ENCODE results near the gene ASXL3.

Gene ASXL3

DNA sequence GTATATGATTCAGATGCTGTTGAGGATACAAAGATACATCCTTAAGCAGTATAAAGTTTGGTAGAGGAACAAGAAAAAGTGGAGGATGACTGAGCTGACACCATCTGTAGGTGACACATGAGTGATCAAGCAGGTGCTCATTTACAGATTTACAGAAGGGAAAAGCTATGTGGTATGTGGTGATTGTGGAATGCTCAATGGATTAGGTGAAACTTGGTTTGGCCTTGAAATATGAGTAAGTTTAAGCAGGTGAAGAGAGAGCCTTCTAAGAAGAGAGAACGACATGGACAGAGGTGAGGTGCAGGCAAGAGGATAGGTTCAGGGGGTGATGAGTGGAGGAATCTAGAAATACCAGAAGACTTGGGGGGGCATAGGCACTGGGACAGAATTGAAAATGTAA, 5.9 kb downstream of the ASXL3 start:
- no peak for DNase-seq (ENCODE audit: low read depth in 2 of 2)

- no peak for DNase-seq (ENCODE audit: low read depth in 2 of 2)
Measured at GRCh38 chr18:33584548-33585430, 6.8 kb downstream of the ASXL3 start.

DNA sequence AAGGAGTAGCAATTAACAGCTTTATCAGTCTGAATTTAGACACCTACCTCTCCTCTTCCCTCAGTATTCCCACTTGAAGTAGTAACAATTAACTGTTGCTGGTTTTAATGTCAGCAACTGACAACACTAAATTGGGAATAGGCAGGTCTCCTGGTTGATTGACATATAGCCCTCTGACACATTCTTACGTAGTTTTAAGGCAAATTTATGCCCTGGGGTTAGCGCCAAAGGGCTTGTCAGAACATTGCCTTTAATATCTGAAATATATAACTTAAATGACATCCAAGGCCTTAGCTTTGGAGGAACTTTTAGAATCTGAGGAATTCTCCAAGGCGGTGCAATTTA, 7.4 kb downstream of the ASXL3 start:
- DNase-seq (ENCODE audit: low read depth in 2 of 2): no peak

GRCh38 chr18:33588361-33588760, 10.3 kb downstream of the ASXL3 start:
- no peak for DNase-seq (ENCODE audit: low read depth in 2 of 2)

DNA sequence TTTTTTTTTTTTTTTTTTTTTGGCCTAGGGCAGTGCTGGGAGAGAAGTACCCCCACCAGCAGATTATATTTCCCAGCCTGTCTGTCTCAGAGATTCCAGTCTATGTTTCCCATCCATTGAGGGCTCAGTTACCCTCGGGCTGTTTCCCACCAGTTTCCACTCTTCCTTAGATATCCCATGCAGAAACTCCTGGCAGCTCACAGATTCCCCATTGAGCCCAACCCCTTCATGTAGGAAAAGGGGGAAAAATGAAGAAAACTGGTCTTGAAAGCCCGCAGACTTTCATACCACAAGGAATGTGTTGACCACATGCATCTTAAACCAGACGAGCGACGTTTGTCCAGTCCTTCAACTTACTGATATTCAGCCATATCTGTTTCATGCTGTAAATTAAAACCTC, 15.2 kb downstream of the ASXL3 start:
- DNase-seq (ENCODE audit: low read depth in 2 of 2): no peak

- no peak for DNase-seq (ENCODE audit: low read depth in 2 of 2)
Measured at GRCh38 chr18:33594799-33595198, 16.8 kb downstream of the ASXL3 start.

- DNase-seq (ENCODE audit: low read depth in 2 of 2): no peak
Measured at GRCh38 chr18:33596178-33596854, 18.3 kb downstream of the ASXL3 start.

- DNase-seq (ENCODE audit: low read depth in 2 of 2): no peak
Measured at GRCh38 chr18:33600846-33601245, 22.8 kb downstream of the ASXL3 start.

DNA sequence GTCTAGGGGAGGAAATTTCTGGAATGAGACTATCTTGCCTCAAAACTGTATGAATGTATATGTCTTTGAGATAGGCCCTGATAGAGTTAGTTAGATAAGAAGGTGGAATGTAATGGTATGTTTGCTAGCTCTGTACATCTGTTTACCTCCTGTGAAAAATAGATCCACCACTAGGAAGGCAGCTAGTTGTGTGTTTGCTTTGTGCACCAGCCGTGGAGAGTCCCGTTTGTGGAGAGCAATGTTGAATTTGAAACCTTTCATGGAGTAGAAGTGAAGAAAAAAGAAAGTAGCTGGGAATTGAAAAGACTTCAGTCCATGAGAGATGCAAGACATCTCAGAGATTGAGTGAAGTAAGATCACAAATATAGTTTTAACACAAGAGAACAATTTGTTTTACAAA, 25.4 kb downstream of the ASXL3 start:
- no peak for DNase-seq (ENCODE audit: low read depth in 2 of 2)

- DNase-seq (ENCODE audit: low read depth in 2 of 2): no peak
Measured at GRCh38 chr18:33605250-33605649, 27.2 kb downstream of the ASXL3 start.

- no peak for DNase-seq (ENCODE audit: low read depth in 2 of 2)
Measured at GRCh38 chr18:33606621-33607020, 28.6 kb downstream of the ASXL3 start.

- DNase-seq (ENCODE audit: low read depth in 2 of 2): no peak
Measured at GRCh38 chr18:33611525-33612135, 33.6 kb downstream of the ASXL3 start.

DNA sequence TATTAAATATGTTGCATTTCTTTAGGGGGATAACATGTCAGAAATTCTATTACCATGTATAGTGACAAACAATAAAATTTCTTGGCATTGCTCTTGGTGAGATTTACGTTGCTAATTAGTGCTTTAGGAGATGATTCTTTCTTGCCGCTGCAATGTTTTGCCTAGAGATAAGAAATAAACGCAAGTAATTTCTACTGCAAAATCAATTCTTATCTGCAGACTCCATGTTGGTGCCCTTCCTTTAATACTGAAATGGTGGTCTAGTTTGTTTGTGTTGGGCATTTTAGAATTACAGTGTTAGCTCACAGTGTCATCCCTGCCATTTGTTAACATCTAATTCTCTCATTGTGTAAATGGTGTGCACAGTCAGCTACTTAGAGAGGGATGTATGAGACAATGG, 34.6 kb downstream of the ASXL3 start:
- DNase-seq (ENCODE audit: low read depth in 2 of 2): no peak

DNA sequence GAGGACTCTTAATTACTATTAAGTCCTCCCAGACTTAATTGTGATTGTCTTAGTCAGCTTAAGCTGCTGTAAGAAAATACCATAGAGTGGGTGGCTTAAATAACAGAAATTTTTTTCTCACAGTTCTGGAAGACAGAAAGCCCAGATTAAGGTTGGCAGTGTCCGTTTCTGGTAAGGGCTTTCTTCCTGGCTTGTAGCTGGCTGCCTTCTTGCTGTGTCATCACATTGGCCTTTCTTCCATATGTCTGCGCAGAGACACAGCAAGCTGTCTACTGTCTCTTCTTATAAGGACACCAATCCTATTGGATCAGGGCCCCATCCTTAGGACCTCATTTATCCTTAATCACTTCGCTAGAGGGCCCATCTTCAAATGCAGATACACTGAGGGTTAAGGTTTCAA, 38.5 kb downstream of the ASXL3 start:
- DNase-seq (ENCODE audit: low read depth in 2 of 2): no peak

DNA sequence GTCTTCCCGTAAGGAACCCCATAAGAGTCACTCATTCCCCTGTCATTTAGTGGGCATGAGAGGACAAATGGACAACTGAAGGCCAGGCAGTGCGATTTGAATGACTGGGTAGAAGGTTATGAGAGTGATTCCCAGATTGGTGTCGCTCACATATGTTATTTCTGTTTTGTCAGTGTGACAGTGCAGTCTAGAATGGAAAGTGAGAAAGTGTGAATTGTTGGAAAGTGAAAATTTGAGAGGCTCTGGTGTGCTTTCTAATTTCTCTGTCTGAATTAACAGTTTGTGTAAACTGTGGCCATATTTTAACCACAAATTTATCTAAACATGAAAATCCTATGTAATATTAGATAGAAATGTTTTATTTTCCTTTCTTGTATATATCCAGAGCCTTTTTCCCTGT, 49.1 kb downstream of the ASXL3 start:
- no peak for DNase-seq (ENCODE audit: low read depth in 2 of 2)

DNA sequence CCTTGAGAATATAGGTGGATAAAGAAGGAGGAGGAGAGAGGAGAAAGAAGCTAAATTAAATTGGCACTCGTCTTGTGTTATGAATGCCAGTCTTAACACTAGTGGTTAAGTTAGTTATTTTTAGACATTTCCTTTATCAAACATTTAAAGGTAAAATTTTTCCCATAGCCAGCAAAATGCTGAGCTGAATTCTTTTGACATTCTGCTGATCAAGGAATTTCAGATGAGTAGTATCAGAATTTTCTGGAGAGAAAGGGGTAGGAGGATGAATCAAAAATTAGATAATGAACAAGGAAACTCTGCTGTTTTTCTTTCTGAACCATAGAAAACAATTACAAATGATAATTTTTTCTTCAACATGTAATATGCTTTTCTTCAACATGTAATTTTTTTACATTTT, 52.5 kb downstream of the ASXL3 start:
- DNase-seq (ENCODE audit: low read depth in 2 of 2): no peak

DNA sequence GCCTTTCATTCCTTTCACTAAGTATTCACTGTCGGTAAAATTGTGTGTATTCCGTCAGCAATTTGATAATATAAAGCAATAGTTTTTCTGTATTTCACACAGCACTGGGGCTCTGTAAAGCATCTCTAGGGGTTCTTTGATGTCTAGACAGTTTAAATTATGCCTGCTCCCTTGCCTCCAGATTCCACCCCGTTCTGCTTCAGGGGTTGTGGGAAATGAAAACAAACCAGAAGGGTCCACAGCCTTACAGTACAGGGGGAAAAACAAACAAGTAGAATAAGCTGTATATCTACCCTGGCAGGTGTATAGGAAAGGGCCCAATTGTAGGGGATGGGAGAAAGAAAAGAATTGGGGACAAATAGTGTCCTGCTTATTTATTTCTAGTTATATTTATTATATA, 63.1 kb downstream of the ASXL3 start:
- no peak for DNase-seq (ENCODE audit: low read depth in 2 of 2)

DNA sequence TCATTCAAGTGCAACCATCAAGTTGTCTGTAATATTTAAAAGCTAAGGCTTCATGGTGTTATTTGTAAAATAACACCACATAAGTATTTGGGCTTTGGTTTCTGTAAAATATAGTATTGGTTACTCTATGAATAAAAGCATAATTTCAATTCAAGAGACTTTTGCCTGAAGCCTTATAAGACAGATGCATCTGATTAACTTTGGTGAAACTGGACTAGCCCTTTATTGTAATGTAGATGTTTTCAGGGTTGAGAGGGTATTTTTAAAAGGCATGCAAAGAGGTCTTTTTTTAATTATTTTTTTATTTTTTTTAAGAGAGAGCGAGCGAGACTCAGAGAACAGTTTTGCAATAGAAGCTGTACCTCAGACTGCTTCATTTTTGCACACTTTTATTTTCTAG, 66.5 kb downstream of the ASXL3 start:
- DNase-seq (ENCODE audit: low read depth in 2 of 2): no peak

GRCh38 chr18:33647365-33647764, 69.3 kb downstream of the ASXL3 start:
- no peak for DNase-seq (ENCODE audit: low read depth in 2 of 2)

GRCh38 chr18:33652635-33653034, 74.6 kb downstream of the ASXL3 start:
- no peak for DNase-seq (ENCODE audit: low read depth in 2 of 2)

DNA sequence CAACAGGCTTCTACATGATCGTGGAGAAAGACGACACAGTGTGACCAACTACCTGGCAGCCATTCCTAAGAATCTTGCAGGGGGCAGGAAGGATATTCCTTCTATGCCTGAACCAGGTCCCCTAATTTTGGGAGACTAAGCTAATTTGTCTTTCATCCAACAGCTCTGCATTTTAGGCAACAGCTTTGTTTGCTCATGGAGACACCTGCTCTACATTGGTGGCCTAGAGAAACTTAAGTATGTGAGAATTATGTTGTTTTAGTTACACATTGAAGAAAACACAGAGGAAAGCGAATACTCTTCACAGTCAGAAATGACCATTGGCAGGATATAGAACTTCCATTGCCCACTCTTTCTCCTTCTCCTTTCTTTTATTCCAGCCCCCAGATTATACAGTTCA, 75.2 kb downstream of the ASXL3 start:
- no peak for DNase-seq (ENCODE audit: low read depth in 2 of 2)

DNA sequence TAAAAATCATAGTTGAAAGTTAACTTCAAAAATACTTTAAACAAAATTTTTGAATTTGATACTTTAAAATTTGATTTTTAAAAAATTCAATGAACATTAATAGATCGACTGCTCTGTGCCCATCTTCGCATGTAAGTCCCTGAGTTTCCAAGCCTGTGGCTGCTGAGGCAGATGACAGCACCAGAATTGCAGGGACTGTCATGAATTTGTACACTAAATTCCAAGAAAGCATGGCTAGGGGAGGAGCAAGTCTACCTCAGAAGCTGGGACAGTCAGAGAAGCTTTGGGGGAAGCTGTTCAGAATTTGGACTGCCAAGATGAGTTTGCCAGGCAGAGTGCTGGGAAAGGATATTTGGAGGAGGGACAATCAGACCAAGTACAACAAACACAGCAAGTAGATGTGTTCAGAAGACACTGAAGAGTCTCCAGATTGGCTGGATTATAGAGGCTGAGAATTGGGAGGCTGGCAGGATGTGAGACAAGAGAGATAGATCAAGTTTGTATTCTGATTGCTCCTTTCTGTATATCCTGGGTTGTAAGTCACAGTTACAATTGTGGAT, 79.0 kb downstream of the ASXL3 start:
- no peak for DNase-seq (ENCODE audit: low read depth in 2 of 2)
